ENCODE results near the gene EMSY. TPM values are rescaled to one million over a fixed set of nuclear protein-coding genes. Genes with fewer than 3 reads are reported as not detected.
"Not testable (repeated sequence)": the region's sequence is repeated elsewhere in the genome, so short reads cannot be mapped to it uniquely, and the experiment has no call there.

EMSY gene
- total RNA-seq, 2 donors from 2014 or later = 25.3 to 34.6 TPM

DNA sequence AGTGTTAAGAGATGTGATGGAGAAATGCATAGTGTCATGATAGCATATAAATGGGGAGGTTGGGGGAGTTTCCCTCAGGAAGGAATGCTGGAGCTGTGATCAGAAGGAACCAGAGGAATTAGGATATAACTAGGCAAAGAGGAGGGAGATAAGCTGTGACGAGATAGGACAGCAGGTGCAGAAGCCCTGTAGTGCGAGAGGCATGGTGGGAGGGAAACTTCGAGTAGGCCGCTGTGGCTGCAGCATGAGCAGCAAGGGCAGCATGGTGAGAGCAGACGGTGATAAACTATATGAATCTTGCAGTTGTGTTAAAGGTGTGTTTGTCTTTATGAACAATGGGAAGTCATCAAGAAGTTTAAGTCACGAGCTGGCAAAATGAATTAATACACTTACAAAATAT, 109.9 kb downstream of the EMSY start:
- ATAC-seq = no peak
- H3K9me3 ChIP-seq (ENCODE audit: control insufficient read depth, low read length, poor library complexity, severe bottlenecking) = no peaks in the 10 kb centered on the region
- H3K36me3 Mint-ChIP-seq (ENCODE audit: low read depth) = no peaks in the 10 kb centered on the region
- no peak overlapping the region for H3K4me3 Mint-ChIP-seq
- peaks cover 18% of the 10 kb centered on the region for H3K4me1 Mint-ChIP-seq
- DNase-seq = no peak
- no peak overlapping the region for H3K27ac Mint-ChIP-seq
- H3K27me3 Mint-ChIP-seq = no peaks in the 10 kb centered on the region

DNA sequence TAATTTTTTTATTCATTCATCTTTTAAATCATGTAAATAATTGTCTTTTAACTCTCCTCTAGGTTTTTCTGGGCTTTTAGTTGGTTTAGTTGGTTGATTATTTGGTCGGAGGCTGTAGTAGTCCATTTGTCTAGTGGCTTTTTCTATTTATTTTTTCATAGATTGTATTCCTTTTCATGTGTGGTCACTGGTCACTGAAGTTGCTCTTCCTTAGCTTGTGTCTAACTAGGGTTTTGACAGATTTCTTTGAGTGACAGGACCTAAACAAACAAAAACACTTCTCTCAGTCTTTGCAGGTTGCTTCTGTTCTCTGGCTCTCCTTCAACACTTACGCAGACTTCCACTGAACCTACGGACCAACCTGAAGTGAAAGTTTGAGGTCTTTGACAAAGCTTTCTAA, 112.6 kb downstream of the EMSY start:
- Mint-ChIP-seq H3K27me3 (no peaks in the 10 kb centered on the region), H3K36me3 (ENCODE audit: low read depth) (no peaks in the 10 kb centered on the region), H3K4me1 (peaks cover 34% of the 10 kb centered on the region), H3K27ac (peak overlapping the region; percentile 44), H3K4me3 (no peak overlapping the region)
- H3K9me3 ChIP-seq (ENCODE audit: control insufficient read depth, low read length, poor library complexity, severe bottlenecking) = no peaks in the 10 kb centered on the region
- no peak for ATAC-seq
- no peak for DNase-seq

DNA sequence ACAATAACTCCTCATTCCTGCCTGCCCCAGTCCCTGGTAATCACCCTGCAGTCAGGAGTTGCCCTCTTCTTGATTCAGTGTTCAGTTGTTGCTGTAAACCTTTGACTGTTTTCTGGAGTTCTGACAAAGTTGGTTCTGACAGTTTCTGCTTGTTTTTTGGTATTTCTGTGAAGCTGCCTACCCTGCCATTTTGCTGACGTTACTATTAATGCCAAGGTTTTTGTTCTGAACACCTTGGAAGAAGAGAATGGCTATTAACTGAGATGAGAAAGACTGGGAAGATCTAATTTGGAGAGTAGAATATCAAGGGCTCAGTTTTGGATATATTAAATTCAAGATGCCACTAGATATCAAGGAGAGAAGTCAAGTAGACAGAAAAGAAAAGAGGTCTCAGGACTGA, 113.7 kb downstream of the EMSY start:
- DNase-seq = no peak
- H3K36me3 Mint-ChIP-seq (ENCODE audit: low read depth) = no peaks in the 10 kb centered on the region
- H3K27me3 Mint-ChIP-seq = no peaks in the 10 kb centered on the region
- no peak overlapping the region for H3K4me3 Mint-ChIP-seq
- H3K27ac Mint-ChIP-seq = peak overlapping the region; percentile 91
- H3K4me1 Mint-ChIP-seq = peaks cover 31% of the 10 kb centered on the region
- no peaks in the 10 kb centered on the region for H3K9me3 ChIP-seq (ENCODE audit: control insufficient read depth, low read length, poor library complexity, severe bottlenecking)
- ATAC-seq = no peak

DNA sequence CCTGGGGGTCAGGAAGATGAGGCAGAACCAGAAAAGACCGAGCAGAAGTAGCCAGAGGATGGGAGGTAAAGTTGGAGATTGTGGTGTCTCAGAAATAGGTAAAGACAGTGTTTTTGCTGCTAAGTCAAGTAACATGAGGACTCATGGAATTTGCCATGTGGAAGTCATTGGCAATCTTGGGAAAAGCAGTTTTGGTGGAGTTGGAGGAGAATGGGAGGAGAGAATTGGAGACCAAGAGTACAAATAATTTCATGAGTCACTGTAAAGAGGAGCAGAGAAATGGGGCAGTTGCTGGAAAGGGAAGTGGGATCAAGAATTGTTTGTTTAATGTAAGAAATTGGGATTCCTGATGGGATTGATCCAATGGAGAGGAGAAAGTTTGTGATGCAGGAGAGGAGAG, 114.1 kb downstream of the EMSY start:
- Mint-ChIP-seq H3K27ac (peak overlapping the region; percentile 91), H3K36me3 (ENCODE audit: low read depth) (no peaks in the 10 kb centered on the region), H3K4me1 (peaks cover 27% of the 10 kb centered on the region), H3K27me3 (no peaks in the 10 kb centered on the region), H3K4me3 (no peak overlapping the region)
- DNase-seq = no peak
- no peaks in the 10 kb centered on the region for H3K9me3 ChIP-seq (ENCODE audit: control insufficient read depth, low read length, poor library complexity, severe bottlenecking)
- ATAC-seq = no peak

DNA sequence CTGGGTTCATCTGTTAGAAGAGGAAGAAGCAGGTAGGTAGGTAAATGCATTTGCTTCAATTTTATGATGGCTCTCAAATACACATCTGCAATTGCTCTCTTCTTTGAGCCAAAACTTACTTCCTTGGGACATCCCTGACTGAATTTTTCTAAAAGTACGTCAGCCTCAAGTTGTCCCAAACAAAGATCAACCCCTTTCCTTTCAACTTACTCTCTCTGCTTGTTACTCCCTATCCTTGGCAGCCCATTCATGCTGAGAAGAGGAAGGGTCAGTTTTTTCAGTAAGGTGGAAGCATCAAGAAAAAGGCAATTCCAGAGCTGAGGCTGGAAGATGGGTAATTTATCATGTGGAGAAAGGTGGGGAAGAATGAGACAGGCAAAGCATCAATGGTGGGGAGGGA, 114.5 kb downstream of the EMSY start:
- H3K27ac Mint-ChIP-seq = peak overlapping the region; percentile 91
- DNase-seq = no peak
- no peak overlapping the region for H3K4me3 Mint-ChIP-seq
- H3K27me3 Mint-ChIP-seq = no peaks in the 10 kb centered on the region
- no peak for ATAC-seq
- H3K36me3 Mint-ChIP-seq (ENCODE audit: low read depth) = no peaks in the 10 kb centered on the region
- no peaks in the 10 kb centered on the region for H3K9me3 ChIP-seq (ENCODE audit: control insufficient read depth, low read length, poor library complexity, severe bottlenecking)
- H3K4me1 Mint-ChIP-seq = peaks cover 26% of the 10 kb centered on the region

DNA sequence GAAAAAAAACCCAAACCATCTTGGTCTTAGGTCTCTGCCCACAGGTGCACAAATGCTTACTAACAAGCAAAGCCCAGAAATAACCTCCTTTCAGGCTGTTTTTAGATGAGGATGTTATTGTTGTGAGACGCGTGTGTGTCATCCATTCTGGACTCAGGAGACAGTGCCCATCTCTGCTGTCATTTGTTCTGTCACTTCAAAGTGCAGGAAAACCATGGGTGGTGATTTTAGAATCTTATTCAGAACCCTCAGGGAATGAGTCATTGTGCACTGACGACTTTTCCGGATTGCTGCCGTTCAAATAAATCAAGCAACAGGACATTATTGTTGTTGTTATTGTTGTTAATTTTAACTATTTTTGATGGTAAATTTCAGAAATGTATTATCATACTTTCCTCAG, 115.4 kb downstream of the EMSY start:
- no peak for DNase-seq
- H3K27ac Mint-ChIP-seq = peak overlapping the region; percentile 91
- H3K27me3 Mint-ChIP-seq = no peaks in the 10 kb centered on the region
- H3K9me3 ChIP-seq (ENCODE audit: control insufficient read depth, low read length, poor library complexity, severe bottlenecking) = no peaks in the 10 kb centered on the region
- peaks cover 26% of the 10 kb centered on the region for H3K4me1 Mint-ChIP-seq
- peak; percentile 94 for ATAC-seq
- no peak overlapping the region for H3K4me3 Mint-ChIP-seq
- no peaks in the 10 kb centered on the region for H3K36me3 Mint-ChIP-seq (ENCODE audit: low read depth)

DNA sequence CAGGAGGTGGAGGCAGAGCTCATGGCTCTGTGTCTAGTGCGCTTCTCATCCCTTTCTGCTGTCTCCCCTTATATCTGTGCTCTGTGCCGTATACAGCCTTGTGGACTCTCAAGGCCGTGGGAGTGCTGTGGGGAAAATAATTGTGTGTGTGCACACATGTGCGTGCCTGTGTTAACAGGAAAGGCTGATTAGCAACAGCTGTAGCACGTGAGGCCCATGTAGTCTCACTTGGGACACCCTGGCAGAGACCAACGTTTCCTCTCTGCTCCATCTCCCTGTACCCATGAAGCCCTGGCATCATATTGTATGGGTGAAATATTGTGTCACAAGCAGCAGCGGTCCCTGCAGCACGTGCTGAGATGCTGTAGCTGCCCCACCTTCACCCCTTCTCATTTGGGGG, 116.4 kb downstream of the EMSY start:
- Mint-ChIP-seq H3K27me3 (no peaks in the 10 kb centered on the region), H3K27ac (no peak overlapping the region), H3K36me3 (ENCODE audit: low read depth) (no peaks in the 10 kb centered on the region), H3K4me3 (no peak overlapping the region), H3K4me1 (peaks cover 26% of the 10 kb centered on the region)
- H3K9me3 ChIP-seq (ENCODE audit: control insufficient read depth, low read length, poor library complexity, severe bottlenecking) = no peaks in the 10 kb centered on the region
- no peak for DNase-seq
- no peak for ATAC-seq

DNA sequence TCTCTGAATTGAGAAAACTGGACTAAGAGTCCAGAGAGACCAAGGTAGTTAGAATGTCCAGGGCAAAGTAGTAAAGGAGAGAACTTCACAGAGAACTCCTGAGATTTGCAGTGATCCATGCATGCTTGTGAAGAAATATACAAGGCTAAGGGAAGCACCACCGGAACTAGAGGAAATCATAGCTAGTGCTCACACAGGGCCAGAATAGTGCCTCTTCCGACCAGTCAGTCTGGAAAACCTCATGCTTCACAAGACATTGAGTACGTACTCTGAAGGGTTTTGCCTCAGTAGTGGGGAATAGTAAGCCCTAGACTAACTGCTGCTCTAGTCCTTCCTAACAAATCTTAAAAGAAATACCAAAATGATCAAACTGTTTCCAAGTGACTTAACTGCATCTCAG, 117.7 kb downstream of the EMSY start:
- no peaks in the 10 kb centered on the region for H3K27me3 Mint-ChIP-seq
- H3K27ac Mint-ChIP-seq = no peak overlapping the region
- DNase-seq (no peak), ATAC-seq (no peak)
- H3K4me3 Mint-ChIP-seq = no peak overlapping the region
- H3K9me3 ChIP-seq (ENCODE audit: control insufficient read depth, low read length, poor library complexity, severe bottlenecking) = no peaks in the 10 kb centered on the region
- peaks cover 29% of the 10 kb centered on the region for H3K4me1 Mint-ChIP-seq
- no peaks in the 10 kb centered on the region for H3K36me3 Mint-ChIP-seq (ENCODE audit: low read depth)

DNA sequence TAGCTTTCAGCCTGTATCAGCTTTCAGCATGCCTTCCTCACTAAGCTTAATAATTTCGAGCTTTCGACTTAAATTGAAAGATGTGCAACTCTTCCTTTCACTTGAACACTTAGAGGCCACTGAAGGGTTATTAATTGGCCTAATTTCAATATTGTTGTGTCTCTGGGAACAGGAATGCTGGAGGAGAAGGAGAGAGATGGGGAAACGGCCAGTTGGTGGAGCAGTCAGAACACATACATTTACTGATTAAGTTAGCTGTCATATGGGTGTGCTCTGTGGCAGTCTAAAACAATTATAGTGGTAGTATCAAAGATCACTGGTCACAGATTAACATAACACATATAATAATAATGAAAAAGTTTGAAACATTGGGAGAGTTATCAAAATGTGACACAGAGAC, 119.5 kb downstream of the EMSY start:
- H3K9me3 ChIP-seq (ENCODE audit: control insufficient read depth, low read length, poor library complexity, severe bottlenecking) = no peaks in the 10 kb centered on the region
- no peak for DNase-seq
- no peaks in the 10 kb centered on the region for H3K27me3 Mint-ChIP-seq
- H3K4me1 Mint-ChIP-seq = peaks cover 24% of the 10 kb centered on the region
- H3K27ac Mint-ChIP-seq = no peak overlapping the region
- no peaks in the 10 kb centered on the region for H3K36me3 Mint-ChIP-seq (ENCODE audit: low read depth)
- H3K4me3 Mint-ChIP-seq = no peak overlapping the region
- no peak for ATAC-seq

DNA sequence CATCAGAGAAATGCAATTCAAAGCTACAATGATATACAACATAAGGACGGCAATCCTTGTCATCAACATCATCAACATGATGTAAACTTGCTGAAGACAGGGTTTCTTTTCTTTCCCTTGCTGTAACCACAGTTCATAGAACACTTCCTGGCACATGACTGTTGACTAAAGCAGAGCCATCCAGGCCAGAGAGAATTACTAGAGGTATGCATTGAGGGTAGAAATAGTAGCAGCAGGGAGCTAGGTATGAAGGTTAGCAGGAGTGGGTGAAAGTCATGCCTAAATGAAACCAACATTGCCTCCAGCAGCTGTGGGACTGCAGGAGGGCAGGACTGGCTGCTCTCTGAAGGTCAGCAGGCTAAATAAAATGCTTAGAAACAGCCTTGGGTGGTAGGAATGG, 122.0 kb downstream of the EMSY start:
- no peak overlapping the region for H3K4me3 Mint-ChIP-seq
- H3K27ac Mint-ChIP-seq = no peak overlapping the region
- peak; percentile 47 for ATAC-seq

DNA sequence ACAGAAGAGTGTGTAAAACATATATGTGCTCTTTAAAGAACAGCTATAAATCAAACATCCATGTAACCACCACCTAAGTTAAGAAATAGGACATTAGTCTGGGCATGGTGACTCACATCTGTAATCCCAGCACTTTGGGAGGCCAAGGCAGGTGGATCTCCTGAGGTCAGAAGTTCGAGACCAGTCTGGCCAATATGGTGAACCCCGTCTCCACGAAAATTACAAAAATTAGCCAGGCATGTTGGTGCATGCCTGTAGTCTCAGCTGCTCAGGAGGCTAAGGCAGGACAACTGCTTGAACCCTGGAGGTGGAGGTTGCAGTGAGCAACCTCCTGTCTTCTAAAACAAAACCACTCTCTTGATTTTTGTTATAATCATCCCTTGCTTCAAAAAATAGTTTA, 122.4 kb downstream of the EMSY start:
- Mint-ChIP-seq H3K4me1 (peaks cover 5% of the 10 kb centered on the region), H3K27ac (no peak overlapping the region), H3K4me3 (no peak overlapping the region), H3K36me3 (ENCODE audit: low read depth) (no peaks in the 10 kb centered on the region), H3K27me3 (no peaks in the 10 kb centered on the region)
- H3K9me3 ChIP-seq (ENCODE audit: control insufficient read depth, low read length, poor library complexity, severe bottlenecking) = no peaks in the 10 kb centered on the region
- DNase-seq (no peak), ATAC-seq (no peak)

More for the DNA sequence above, 122.0 kb downstream of the EMSY start:
- H3K9me3 ChIP-seq (ENCODE audit: control insufficient read depth, low read length, poor library complexity, severe bottlenecking) = no peaks in the 10 kb centered on the region
- Mint-ChIP-seq H3K4me1 (peaks cover 7% of the 10 kb centered on the region), H3K27me3 (no peaks in the 10 kb centered on the region), H3K36me3 (ENCODE audit: low read depth) (no peaks in the 10 kb centered on the region)
- DNase-seq = no peak

DNA sequence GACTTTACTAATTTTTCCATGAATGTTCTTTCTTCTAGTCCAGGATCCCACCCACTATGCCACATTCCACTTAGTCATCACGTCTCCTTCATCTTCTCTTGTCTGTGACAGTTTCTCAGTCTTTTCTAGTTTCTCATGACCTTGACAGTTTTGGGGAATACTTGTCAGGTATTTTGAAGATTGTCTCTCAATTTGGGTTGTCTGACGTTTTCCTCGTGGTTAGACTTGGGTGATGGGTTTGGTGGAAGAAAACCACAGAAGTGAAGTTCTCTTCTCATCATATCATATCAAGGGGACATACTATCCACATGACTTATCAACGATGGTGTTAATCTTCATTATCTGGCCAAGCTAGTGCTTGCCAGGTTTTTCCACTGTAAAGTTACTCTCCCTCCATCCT, 123.3 kb downstream of the EMSY start:
- H3K4me1 Mint-ChIP-seq = peaks cover 7% of the 10 kb centered on the region
- H3K36me3 Mint-ChIP-seq (ENCODE audit: low read depth) = peaks cover 2% of the 10 kb centered on the region
- no peak overlapping the region for H3K4me3 Mint-ChIP-seq
- H3K9me3 ChIP-seq (ENCODE audit: control insufficient read depth, low read length, poor library complexity, severe bottlenecking) = no peaks in the 10 kb centered on the region
- no peak overlapping the region for H3K27ac Mint-ChIP-seq
- DNase-seq = no peak
- no peak for ATAC-seq
- no peaks in the 10 kb centered on the region for H3K27me3 Mint-ChIP-seq

DNA sequence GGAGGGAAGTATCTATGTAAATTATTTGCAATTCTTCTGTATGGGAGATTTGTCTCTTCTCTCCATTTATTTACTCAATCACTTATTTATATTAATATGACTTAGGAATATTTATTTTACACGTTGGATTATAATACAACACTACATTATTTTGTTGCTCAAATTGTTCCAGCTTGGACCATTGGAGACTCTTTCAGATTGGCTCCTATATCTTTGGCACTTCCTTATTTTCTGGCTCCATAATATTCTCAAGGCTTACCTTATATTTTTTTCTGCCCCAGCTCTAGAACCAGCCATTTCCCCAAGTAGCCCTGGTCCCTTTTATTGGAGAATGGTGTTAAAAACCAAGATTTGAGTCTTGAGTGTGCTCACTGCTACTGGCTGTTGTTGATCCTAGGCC, 123.8 kb downstream of the EMSY start:
- no peak overlapping the region for H3K4me3 Mint-ChIP-seq
- H3K9me3 ChIP-seq (ENCODE audit: control insufficient read depth, low read length, poor library complexity, severe bottlenecking) = no peaks in the 10 kb centered on the region
- H3K4me1 Mint-ChIP-seq = peaks cover 7% of the 10 kb centered on the region
- ATAC-seq (no peak), DNase-seq (no peak)
- H3K27me3 Mint-ChIP-seq = no peaks in the 10 kb centered on the region
- no peak overlapping the region for H3K27ac Mint-ChIP-seq
- peaks cover 2% of the 10 kb centered on the region for H3K36me3 Mint-ChIP-seq (ENCODE audit: low read depth)

DNA sequence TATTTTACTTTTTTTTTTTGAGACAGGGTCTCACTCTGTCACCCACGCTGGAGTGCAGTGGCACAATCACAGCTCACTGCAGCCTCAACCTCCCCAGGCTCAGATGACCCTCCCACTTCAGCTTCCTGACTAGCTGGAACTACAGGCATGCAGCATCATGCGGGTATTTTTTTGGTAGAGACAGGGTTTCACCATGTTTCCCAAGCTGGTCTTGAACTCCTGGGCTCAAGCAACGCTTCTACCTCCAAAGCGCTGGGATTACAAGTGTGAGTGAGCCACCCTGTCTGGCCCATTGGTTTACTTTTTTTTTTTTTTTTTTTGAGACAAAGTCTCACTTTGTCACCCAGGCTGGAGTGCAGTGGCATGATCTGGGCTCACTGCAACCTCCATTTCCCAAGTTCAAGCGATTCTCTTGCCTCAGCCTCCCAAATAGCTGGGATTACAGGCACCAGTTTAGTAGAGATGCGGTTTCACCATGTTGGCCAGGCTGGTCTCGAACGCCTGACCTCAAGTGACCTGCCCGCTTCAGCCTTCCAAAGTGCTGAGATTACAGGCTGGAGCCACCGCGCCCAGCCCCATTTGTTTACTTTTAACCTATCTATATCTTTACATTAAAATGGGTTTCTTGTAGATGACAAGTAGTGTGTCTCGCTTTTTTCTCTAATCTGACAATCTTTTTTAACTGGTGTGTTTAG, 127.5 kb downstream of the EMSY start:
- not testable (repeated sequence) for DNase-seq; ATAC-seq; H3K9me3 ChIP-seq (ENCODE audit: control insufficient read depth, low read length, poor library complexity, severe bottlenecking); H3K4me1 Mint-ChIP-seq; H3K4me3 Mint-ChIP-seq; H3K27me3 Mint-ChIP-seq; H3K36me3 Mint-ChIP-seq (ENCODE audit: low read depth)
- H3K27ac Mint-ChIP-seq = peak overlapping the region; percentile 65

Measured in T-helper 17 cell (primary cell).